IMR-90 (cell line): ENCODE data around the gene RANBP10.

ENCODE experiments used
- BHLHE40 ChIP-seq: fragments of 150-350 bp; IDR thresholded peaks from 2 replicates; pipeline ENCODE4 v1.6.1; 2016; ENCODE audit warnings: mild to moderate bottlenecking, low read depth, low read length
- CEBPB ChIP-seq: IDR thresholded peaks from 2 replicates; pipeline ENCODE4 v1.6.1; 2012; ENCODE audit warnings: low read depth, low read length, improper control_type of control experiment
- CTCF ChIP-seq: conservative IDR thresholded peaks from 2 replicates; pipeline ENCODE4 v1.5.1; 2012; ENCODE audit warnings: mild to moderate bottlenecking, low read depth, low read length, improper control_type of control experiment
- ELK1 ChIP-seq: fragments of 150-350 bp; IDR thresholded peaks from 2 replicates; pipeline ENCODE4 v1.6.1; 2016; ENCODE audit warnings: low read depth, mild to moderate bottlenecking, low read length, moderate library complexity, borderline replicate concordance
- MAFK ChIP-seq: IDR thresholded peaks from 2 replicates; pipeline ENCODE4 v1.6.1; 2012; ENCODE audit warnings: low read depth, low read length, improper control_type of control experiment
- MAZ ChIP-seq: IDR thresholded peaks from 2 replicates; pipeline ENCODE4 v1.6.1; 2012; ENCODE audit warnings: low read depth, mild to moderate bottlenecking, low read length, improper control_type of control experiment, moderate library complexity, borderline replicate concordance
- NFE2L2 ChIP-seq: fragments of 150-350 bp; IDR thresholded peaks from 2 replicates; pipeline ENCODE4 v1.6.1; 2016; ENCODE audit warnings: low read depth, mild to moderate bottlenecking, low read length
- POLR2A ChIP-seq: IDR thresholded peaks from 2 replicates; pipeline ENCODE4 v1.6.1; 2012; ENCODE audit warnings: mild to moderate bottlenecking, low read depth, low read length
- RFX5 ChIP-seq: IDR thresholded peaks from 2 replicates; pipeline ENCODE4 v1.8.0; 2012; ENCODE audit warnings: low read depth, mild to moderate bottlenecking, low read length, moderate library complexity
- SMC3 ChIP-seq: fragments of 150-350 bp; IDR thresholded peaks from 2 replicates; pipeline ENCODE4 v1.6.1; 2016; ENCODE audit warnings: low read depth, mild to moderate bottlenecking, antibody characterized with exemption, low read length, moderate library complexity
- USF2 ChIP-seq: fragments of 150-350 bp; IDR thresholded peaks from 2 replicates; pipeline ENCODE4 v1.6.1; 2017; ENCODE audit warnings: mild to moderate bottlenecking, antibody characterized with exemption, low read length, low read depth

- TF ChIP-seq MAFK (no peak), POLR2A (no peak), CTCF (no peak), NFE2L2 (no peak), RFX5 (no peak), BHLHE40 (no peak), CEBPB (no peak), USF2 (no peak), SMC3 (no peak), ELK1 (no peak), MAZ (no peak)
Measured at GRCh38 chr16:67733734-67734470, 72.5 kb downstream of the RANBP10 start.
